GM19351 (cell line): ENCODE data around the gene TMEM132D.

Experiments used
- ATAC-seq: cut with Tn5 transposase; IDR thresholded peaks from one replicate; pipeline ENCODE4 v1.9.1; 2021; ENCODE audit warnings: mild to moderate bottlenecking, moderate library complexity; ENCODE audit not compliant: unreplicated experiment

The TMEM132D gene

DNA sequence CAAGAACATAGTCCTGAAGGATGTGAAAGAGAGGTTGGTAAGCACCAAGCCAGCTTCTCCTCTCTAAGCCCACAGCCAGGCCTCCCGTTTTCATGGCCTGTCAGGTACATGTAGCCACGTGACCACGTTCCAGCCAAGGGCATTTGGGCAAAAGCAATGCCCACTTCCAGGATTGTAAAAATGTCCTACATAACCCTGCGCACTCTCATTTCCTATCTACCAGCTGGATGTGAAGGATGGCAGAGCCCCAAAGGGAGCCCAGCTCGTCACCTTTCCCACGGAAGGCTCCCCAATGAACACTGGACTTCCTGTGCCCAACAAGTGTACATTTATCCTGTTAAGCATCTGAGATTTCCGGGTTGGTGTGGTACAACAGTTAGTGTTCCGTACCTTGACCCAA lies 231.7 kb downstream of the TMEM132D start:
- ATAC-seq = no peak

- no peak for ATAC-seq
Measured at GRCh38 chr12:129670256-129670920, 233.4 kb downstream of the TMEM132D start.

- ATAC-seq = no peak
Measured at GRCh38 chr12:129665414-129665813, 238.4 kb downstream of the TMEM132D start.

DNA sequence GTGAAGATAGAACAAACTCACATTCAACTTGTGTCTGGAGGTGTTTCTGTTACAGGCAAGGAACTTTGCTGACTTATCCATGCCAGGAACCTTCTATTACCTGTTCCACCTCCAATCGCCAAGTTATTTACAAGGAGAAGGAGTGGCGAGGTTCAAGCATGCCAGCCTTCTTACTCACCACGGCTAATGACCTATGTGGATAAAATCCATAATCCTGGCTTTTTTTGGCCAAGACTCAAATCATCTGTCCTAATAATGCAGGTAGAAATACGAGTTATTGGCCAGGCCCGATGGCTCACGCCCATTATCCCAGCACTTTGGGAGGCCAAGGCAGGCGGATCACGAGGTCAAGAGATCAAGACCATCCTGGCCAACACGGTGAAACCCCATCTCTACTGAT lies 241.6 kb downstream of the TMEM132D start:
- no peak for ATAC-seq

DNA sequence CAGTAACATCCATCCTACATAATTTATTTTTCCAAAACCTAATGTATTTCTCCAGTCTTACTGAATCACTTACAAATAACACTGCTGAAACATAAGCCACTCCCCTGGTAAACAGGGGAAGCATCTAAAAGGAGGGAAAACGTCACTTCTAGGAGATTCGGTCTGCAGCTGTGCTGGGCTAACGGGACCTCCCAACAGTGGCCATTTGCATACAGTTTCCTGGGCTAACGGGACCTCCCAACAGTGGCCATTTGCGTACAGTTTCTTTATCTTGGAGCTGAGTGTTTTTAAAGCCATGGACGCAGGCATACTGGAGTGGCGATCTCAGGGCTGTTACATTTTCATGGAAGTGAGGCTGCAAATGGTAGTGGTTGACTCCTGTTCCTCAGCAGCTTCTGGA lies 242.9 kb downstream of the TMEM132D start:
- ATAC-seq = no peak

- ATAC-seq = no peak
Measured at GRCh38 chr12:129659961-129660622, 243.7 kb downstream of the TMEM132D start.

GRCh38 chr12:129657179-129657578 lies 246.6 kb downstream of the TMEM132D start:
- no peak for ATAC-seq

- ATAC-seq = no peak
Measured at GRCh38 chr12:129651951-129652350, 251.9 kb downstream of the TMEM132D start.

DNA sequence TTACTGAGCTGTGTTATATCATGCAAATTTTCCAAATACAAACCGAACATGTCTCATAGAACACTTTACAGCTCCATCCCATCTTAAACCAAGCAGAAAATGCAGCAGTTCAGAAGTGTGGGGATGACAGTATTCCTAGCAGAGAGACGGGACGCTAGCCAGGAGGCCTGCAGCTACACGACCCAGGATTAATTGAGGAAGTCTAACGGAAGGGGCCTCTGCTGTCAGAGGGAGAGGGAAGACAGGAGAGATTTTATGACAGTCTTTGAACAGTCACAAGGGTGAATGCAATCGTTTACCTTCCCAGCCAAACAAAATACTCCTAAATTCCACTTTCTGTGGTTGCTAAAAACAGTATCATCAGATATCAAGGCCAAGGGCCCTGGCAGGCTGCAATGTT lies 261.9 kb downstream of the TMEM132D start:
- no peak for ATAC-seq

DNA sequence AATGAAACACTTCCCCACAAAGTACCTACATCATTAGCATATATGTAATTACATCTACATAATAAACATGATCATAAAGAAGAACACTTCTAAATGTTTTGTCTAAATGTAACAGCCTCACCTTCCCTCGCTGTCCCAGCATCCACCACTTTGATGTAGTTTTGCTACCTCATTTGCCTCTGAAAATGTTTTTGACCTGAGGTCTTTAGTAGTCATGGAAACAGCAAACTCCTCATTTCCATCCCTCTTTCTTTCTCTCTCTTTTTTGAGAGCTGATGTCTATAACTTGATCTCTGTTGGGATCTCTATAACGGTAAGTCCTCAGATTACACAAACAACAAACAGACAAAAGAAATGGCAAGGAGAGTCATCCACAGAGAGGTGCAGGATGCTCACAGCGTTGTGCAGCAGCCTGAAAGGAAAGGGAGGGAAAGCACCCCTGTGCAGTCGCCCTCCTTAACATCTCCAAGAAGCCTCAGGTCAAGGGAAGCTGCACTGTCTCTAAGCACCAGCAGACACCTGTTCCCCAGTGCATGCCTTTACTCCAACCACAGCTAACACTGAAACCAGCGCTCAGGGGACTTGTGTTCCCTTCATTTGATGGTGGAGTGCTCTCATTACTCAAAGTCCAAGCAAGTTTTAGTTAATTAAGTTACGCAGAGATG lies 268.7 kb downstream of the TMEM132D start:
- ATAC-seq = no peak

DNA sequence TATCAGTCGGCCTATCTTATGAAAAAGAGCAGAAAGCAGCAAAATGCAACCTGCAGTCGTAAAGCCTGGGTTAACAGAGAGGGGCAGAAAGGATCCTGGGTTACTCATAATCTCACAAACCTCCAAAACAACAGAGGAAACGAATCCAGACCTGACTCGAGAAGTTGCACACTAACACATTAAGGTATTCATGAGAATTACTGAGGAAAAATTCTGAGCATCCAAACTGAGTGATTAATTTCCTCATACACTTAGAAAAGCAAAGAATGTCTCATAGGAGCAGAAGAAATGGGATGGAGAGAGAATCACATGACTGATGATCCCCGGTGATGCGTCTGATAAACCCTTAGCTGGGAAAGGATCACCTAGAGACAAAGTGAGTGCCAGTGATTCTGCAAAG lies 272.5 kb downstream of the TMEM132D start:
- ATAC-seq = no peak

DNA sequence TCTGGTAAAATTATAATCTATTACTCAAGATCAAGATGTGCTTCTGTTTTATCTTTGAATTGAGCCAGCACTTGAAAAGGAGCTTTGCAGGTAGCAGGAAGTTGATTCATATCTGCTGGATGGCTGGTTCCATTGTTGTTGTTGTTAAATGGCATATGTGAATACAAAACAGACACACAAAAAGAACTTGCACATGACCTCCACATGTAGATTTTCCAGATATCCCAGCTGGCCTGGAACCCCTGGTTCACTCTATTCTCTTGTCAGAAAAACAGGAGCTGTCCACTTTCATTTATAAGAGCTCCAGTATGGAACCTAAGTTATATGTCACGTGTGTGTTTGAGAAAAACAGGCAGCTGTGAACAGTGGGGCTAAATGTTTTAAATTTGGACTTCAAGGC lies 273.9 kb downstream of the TMEM132D start:
- ATAC-seq = no peak

DNA sequence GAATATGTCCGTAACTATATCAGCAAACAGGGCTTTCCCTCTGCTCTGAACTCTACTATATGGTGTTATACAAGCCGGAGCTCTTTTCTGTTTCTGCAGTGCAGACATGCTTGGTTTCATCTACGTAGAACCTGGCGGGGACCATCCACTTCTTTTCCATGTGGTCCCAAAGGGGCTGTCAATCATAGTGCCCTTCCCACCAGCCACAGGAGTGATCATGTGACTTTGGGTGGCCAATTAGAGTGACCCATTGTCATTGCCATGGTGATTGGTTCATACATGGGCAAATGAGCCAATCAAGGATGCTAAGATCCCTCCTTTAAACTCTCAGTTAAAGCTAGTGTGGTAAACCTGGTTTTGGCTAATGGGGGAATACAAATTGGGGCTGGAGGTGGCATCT lies 281.3 kb downstream of the TMEM132D start:
- no peak for ATAC-seq

DNA sequence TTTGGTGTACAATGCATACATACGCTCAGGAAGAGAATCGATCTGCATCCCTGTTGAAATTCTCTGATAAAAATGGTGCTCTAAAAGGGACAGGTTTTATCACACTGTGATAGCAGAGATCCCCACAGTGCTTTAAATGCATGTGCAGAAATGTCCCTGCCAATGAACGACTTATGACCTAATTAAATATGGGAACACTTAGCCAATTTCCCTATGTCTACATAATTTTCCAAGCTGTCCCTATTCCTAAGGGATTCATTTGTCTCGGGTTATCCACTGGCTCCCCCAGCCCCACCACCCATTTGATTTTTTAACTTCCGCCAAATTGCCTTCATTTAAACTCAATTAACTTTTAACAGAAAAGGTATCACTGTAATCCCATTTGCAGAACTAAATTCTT lies 284.6 kb downstream of the TMEM132D start:
- ATAC-seq = no peak

- ATAC-seq = no peak
Measured at GRCh38 chr12:129617849-129618248, 286.0 kb downstream of the TMEM132D start.

GRCh38 chr12:129615001-129615400 lies 288.8 kb downstream of the TMEM132D start:
- no peak for ATAC-seq

DNA sequence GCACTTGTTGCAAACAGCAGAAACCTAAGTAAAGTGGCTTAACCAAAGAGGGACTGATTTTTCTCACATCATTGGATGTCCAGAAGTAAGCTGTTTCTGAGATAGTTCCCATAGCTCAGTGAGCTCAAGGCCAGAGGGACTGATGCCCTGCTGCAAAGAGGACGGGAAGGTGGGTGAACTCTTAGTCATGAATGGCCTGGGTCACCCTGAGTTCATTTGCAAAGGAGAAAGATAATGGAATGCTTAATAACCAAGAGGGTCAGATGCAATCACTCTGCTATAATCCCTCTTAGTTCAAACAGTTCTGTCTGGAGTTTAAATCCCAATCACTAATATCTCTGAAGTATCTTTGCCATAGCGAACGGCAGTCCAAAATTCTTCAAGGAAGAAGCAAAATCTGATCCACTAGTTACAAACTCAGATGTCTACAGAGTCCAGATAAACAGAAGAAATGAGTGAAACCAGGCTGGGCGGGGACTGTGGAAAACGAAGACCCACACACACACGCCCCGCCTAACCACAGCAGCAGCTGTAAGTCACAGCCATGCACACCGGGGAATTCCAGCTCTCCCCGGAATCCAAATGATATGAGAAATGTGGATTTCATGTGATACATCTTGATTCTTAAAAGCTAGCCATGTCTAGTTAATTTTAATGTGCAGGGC lies 289.5 kb downstream of the TMEM132D start:
- ATAC-seq = no peak

DNA sequence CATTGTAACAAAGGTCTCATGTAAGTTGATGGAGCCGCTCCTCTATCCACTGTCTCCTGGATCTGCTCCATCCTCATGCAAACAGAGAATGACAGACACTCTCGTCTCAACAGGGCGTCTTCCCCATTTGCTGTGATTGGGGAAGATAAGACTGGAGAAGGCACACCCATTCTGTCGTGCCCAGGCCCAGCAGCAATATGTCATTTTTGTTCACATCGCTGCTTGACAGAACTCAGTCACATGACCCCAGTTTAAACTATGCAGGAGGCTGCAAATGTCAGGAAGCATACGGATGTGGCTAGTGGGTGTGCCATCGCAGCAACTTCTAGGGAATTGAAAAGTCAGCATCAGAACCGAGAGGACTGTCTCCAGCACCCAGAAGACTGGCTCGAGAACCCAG lies 290.5 kb downstream of the TMEM132D start:
- ATAC-seq = no peak

- no peak for ATAC-seq
Measured at GRCh38 chr12:129610601-129611120, 293.2 kb downstream of the TMEM132D start.

GRCh38 chr12:129607756-129608155 lies 296.1 kb downstream of the TMEM132D start:
- ATAC-seq = no peak

GRCh38 chr12:129607301-129607700 lies 296.5 kb downstream of the TMEM132D start:
- ATAC-seq = no peak
